Fibroblast of lung (primary cell): ENCODE data around the gene ACAT2.

Source experiments
- CTCF ChIP-seq, 2 donors: IDR thresholded peaks in 1 of 2; conservative IDR thresholded peaks in 1 of 2; 1 replicate in 1 of 2; 2 replicates in 1 of 2; pipeline ENCODE4 v1.5.1; 2011 to 2012; ENCODE audit warnings: low read length in 2 of 2, control low read depth in 1 of 2, inconsistent platforms in 1 of 2, low read depth in 1 of 2, mild to moderate bottlenecking in 1 of 2
- EZH2 ChIP-seq: IDR thresholded peaks from 2 replicates; pipeline ENCODE4 v1.5.1; 2012; ENCODE audit warnings: low read length, control low read depth, mild to moderate bottlenecking; ENCODE audit errors: missing control alignments

GRCh38 chr6:159806021-159806458 lies 44.2 kb downstream of the ACAT2 start:
- TF ChIP-seq CTCF (conservative IDR thresholded peaks at IDR 0.05 in 1 of 2, IDR thresholded peaks at IDR 0.05 in 1 of 2; ENCODE audit: low read depth in 1 of 2, low read length in 2 of 2), result no peak
- TF ChIP-seq EZH2, result no peak
